COR-L47 (cell line): ENCODE results near the gene BCAS3.
"Not testable (repeated sequence)": the region's sequence is repeated elsewhere in the genome, so short reads cannot be mapped to it uniquely, and the experiment has no call there.

Source experiments
- DNase-seq: peaks from one replicate; lab custom pipeline; 2025; lab: John Stamatoyannopoulos, UW

Gene BCAS3

DNA sequence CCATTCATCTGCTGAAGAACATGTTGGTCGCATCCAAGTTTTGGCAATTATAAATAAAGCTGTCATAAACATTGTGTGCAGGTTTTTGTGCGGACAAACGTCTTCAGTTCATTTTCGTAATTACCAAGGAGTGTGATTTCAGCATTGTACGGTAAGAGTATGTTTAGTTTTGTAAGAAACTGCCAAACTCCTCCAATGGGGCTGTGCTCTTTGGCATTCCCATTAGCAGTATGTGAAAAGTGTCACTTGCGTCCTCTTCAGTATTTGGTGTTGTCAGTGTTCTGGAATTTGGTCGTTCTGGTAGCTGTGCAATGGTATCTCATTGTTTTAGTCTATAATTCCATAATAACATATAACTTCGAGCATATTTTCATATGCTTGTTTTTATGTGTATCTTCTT, 120.9 kb downstream of the BCAS3 start:
- DNase-seq, result no peak

DNA sequence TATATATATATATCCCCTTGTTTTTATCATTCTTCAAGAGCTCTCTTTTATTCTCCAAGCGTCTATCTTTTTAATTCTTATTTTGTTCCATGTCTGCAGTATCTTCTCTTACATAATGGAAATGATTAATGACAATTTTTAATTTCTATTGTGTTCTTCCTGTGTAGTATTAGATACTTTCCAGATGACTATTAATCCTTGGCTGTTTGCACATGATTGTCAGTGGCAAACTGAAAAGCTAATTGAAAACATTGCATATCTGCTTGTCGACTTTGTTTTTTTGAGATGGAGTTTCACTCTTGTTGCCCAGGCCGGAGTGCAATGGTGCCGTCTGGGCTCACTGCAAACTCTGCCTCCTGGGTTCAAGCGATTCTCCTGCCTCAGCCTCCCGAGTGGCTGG, 124.7 kb downstream of the BCAS3 start:
- DNase-seq, result no peak

DNA sequence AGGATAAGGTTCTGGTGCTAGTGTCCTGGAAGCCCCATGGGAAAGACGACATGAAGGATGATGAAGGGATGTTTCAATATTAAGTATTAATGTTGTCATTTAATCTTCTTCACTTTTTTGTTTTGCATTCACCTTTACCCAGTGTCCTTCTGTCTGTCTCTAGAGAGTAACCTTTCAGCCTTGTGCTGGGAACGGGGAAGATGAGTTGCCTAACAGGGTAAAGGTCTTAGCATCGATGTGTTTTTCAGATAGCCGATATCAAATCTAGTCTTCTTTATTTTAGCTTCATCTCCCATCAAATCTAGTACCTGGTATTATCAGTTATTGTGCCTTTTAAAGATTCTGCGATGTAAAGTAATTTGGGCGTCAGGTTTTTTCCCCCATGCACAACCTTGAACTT, 125.4 kb downstream of the BCAS3 start:
- no peak for DNase-seq

DNA sequence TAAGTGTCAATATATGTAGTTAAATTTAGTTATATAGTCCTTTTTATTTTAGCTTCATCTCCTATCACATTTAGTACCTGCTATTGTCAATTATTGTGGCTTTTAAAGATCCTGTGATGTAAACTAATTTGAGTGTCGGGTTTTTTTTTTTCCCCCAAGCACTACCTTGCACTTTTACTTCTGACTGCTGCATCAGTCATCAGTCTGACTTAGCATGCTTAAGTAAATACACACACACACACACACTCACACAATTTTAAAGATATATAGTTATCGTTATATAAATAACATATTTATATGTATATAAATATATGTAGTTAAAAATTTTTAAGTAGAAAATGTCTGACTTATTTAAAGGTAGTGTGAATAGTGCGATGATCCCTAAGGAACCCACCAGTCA, 127.2 kb downstream of the BCAS3 start:
- DNase-seq, result no peak

DNA sequence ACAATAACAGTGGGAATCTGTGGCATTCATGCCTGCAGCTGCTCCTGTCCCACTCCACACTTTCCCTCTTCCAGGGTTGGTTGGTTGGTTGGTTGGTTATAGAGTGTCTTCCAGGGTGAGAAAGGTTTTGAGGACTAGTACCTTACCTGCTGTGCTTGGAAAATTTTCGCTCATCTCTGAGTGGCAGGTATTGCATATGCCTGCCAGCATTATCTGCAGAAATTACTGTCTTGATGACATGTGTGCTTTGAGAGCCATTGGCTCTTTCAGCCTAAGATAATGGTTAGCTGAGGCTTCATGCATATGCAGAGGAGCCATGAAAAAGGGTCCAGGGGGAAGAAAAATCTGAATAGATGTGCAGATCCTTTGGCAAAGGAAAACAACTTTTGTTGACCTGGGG, 131.8 kb downstream of the BCAS3 start:
- DNase-seq, result no peak

DNA sequence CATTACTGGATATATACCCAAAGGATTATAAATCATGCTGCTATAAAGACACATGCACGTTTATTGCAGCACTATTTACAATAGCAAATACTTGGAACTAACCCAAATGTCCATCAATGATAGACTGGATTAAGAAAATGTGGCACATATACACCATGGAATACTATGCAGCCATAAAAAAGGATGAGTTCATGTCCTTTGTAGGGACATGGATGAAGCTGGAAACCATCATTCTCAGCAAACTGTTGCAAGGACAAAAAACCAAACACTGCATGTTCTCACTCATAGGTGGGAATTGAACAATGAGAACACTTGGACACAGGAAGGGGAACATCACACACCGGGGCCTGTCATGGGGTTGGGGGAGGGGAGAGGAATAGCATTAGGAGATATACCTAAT, 137.3 kb downstream of the BCAS3 start:
- DNase-seq, result not testable (repeated sequence)

DNA sequence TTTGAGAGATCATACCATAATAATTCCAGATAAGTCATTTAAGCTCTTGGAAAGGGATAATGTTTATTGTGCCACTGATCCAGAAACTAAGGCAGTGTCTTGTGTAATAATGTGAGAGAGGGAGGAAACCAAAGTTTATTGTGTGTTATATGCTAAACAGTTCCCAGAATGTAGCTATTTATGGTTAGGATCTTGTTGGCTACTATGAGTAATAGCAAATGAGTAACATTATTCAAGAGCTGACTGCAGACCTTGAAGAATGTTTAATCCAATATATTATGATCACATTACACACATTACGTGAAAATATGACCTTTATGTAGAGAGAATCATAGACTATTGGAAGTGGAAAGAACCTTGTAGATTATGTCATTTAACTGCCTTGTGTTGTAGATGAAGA, 139.5 kb downstream of the BCAS3 start:
- no peak for DNase-seq

DNA sequence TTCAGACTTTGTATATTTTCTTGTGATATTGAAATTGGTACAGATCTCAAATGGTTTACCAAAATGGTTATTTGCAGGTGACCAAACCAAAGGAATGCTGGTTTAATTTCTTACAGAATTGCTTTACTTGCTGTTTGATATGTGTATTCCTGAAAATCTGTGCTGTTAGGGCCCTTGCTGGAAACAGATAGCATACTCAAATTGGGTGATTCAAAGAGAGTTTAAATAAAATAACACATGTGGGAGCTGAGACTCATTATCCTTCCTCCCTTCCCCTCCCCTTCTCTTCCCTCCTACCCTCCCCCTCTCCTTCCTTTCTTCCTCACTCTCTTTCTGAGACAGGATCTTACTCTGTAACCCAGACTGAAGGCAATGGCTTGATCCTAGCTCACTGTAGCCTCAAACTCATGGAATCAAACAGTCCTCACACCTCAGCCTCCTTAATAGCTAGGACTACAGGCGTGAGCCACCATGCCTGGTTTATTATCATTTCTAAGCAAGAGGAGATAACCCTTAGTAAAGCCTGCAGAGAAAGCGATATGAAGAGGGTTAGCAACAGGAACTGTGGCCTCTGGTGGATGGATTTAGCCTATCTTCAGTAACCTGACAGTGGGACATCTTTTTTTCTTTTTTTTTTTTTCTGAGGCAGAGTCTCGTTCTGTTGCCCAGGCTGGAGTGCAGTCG, 141.9 kb downstream of the BCAS3 start:
- no peak for DNase-seq

DNA sequence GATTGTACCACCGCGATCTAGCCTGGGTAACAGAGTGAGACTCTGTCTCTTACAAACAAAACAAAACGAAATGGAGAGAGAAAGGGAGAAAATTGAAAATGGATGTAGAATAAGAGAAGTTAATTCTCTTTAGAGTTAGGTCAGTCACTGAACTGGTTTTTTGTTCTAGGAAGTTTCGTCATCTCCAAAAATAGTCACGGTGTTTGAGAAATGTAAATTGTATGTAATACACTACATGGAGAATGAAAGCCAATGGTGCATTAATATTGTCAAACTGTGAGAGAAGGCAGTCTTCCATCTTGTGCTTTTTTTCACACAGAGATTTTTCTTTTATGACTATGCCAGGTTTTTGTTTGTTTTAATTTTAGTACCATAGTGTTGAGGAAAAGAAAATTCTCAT, 145.9 kb downstream of the BCAS3 start:
- DNase-seq, result no peak

DNA sequence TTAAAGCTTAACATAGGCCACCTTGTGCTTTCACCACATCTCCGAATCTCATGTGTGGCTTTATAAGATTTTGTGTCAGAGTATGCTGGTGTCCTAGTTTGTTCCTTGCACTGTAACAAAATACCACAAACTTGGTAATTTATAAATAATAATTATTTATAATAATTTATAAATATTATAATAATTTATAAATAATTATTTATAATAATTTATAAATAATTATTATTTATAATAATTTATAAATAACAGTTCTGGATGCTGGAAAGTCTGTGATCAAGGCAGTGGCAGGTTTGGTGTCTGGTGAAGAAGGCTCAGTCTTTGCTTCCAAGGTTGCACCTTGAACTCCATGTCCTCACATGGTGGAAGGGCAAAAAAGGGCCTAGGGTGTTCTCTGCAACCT, 147.7 kb downstream of the BCAS3 start:
- no peak for DNase-seq

DNA sequence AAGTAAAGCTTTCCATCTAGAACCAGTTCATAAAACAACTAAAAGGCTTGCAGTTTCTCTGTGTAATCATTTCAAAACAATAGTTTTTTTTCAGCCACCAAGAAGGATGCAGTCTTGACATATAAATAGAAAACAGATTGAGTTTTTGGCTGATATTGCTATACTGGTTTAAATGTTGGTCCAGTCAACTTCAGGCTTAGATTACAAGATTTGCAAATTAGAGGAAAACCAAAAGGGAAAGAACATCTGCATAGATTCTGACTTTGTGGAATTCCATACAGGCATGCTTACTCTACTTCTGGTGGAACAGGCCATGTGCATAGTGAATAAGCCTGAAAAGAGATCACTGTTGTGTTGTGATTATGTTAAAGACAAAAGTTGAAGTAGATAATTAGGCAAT, 150.3 kb downstream of the BCAS3 start:
- DNase-seq, result no peak

DNA sequence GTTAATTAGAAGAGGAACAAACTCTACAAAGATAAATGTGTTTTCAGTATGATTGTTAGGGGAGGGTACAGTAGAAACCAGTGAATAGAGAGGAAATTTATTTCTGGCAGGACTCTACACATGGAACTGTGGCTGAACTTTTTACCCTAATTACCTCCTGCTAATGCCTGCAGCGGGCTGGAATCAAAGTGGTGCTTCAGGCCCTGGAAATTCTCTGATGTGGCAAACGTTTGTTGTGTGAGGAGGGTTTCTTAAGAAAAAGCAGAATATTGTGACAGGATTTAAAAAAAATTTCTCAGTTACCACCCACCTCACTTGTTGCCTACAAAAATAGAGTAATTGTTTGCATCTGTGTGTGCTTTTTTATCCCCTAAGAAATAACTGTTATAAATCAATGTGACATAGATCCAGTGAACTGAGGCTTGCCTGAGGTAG, 154.5 kb downstream of the BCAS3 start:
- DNase-seq, result no peak

DNA sequence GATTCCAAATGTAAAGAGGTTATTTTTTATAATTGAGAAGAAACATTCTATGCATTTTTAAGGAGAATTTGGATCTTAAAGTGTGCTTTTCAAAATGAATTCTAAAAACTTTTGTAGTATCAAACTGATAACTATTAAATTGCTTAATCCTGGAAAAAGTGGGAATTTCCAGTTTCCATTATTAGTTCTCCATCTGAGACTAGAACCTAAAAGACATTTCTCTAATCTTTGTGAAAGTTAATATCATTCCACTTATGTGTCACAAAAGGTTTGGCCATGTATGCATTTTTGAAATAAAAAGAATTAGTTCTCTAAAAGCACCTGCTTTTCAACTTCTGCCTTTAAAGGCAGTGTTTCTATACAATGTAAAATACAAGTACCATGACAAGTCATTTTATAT, 155.0 kb downstream of the BCAS3 start:
- no peak for DNase-seq

DNA sequence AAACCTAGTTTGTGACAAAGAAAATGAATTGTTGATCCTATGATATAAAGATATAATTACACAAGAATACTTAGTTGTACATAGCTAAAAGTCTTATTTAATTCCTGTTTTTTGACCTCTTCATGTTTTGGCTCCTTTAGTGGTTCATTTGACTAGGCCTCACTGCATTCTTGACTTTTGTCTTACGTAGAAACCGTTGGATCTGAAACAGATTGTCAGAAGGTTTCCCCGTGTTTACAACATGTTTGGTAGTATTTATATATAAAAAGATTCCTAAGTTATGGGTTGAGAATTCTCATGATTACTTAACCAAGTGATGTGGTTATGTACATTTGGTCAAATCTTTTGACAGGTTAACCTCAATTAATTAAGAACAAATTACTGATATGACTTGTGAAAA, 162.8 kb downstream of the BCAS3 start:
- no peak for DNase-seq

DNA sequence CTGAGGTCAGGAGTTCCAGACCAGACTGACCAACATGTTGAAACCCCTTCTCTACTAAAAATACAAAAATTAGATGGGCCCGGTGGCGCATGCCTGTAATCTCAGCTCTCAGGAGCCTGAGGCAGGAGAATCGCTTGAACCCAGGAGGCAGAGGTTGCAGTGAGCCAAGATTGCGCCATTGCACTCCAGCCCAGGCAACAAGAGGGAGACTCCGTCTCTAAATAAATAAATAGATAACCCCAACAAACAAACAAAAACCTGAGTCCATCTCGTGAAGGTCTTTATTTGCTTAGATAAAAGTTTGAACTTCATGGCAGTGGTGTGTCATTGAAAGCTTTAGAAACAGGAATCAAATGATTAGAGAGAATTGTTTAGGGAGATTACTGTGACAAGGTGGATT, 167.4 kb downstream of the BCAS3 start:
- no peak for DNase-seq

DNA sequence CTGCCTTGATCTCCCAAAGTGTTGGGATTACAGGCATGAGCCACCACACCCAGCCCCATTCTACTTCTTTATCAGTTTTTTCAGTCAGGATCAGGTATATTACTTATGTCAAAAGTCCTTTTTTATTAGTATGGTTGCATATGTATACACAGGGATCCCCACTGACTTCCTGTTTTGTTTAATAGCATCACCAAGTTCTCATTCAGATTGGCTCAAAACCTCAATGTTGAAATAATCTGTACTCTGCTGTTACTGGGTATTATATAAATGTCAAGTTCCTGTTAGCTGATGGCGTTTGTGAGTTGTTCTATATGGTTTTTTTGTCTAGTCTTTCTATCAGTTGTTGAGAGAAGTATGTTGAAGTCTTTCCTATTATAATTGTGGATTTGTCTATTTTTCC, 168.5 kb downstream of the BCAS3 start:
- DNase-seq, result no peak

DNA sequence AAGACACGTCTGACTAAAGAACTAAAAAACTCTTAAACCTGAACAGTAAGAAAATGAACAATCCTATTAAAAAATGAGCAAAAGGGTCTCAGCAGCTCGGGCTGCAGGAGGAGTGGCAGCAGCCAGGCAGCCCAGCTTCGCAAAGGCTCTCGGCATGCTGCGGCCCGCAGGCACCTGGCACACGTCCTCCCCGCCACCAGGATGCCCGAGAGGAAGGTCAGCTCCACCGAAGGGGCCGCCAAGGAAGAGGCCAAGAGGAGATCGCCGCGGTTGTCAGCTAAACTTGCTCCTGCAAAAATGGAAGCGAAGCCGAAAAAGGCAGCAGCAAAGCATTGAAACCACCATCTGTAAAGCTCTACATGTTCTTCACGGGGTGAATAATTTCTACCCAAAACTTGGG, 173.5 kb downstream of the BCAS3 start:
- DNase-seq, result no peak

DNA sequence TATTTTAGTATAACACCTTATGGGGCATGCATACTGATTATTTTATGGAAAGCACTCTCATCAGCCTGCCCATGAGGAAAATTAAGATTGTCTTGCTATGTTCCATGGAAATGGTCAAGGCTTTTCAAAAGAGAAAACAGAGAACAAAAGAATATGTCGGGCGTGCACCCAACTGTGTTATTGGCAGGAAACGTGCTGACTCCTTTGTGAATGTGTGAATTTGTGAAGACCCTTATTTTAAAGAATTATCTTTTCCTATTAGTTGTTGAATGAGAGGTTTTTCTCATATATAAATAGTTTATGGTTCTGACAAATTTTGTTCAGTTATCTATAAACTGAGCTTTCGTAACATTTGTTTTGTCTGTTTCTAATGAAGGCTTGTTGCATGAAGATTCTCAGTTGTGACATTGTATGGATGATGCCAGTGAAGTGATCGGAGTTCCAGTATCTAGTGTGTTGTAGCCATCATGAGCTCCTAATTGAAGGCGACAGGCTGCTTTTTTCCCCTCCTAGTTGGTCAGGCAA, 180.0 kb downstream of the BCAS3 start:
- no peak for DNase-seq

DNA sequence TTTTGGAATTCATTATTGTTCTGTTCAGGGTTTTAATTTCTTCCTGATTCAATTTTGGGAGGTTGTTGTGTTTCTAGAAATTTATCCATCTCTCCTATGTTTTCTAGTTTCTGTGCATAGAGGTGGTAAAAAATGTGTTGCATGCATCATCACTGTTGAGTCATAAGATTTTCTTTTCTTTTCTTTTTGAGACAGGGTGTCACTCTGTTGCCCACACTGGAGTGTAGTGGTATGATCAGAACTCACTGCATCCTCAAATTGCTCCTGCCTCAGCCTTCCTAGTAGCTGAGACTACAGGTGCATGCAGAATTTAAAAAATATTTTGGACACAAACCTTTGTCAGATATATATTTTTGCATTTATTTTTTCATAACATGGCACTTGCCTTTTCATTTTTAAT, 184.8 kb downstream of the BCAS3 start:
- DNase-seq, result no peak

DNA sequence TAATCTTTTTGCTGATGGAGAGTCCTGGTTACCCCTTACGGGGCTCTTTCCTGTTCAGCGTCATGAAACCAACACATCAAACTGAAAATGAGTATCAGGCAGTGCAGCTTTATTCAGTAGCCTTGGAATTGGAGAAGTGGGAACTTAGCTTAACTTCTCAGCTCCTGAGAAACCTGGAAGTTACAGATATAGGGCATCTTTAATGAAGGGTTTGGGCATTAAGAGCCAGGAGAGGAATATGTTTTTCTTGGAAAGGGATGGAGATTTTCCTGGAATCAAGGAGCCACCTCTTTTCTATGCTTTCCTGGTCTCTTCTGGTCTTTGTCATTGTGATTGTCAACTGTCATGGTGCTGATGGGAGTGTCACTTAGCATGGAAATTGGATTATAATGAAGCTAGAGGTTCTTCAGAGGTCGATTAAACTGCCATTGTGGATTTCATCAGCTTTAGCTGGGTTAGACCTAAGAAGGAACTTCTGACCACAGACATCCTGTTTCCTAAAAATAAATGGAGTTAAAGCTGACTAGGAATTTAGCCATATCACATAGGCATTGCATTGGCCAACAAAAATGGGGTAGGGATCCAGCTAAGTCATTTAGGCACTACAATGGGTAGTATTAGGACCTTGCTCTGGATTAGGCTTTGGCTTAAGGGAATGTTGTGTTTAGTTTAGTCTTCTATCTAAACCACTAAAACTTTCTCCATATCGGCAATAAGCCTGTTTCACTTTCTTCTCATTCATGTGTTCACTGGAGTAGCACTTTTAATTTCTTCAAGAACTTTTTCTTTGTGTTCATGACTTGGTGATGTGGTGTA, 186.4 kb downstream of the BCAS3 start:
- no peak for DNase-seq

DNA sequence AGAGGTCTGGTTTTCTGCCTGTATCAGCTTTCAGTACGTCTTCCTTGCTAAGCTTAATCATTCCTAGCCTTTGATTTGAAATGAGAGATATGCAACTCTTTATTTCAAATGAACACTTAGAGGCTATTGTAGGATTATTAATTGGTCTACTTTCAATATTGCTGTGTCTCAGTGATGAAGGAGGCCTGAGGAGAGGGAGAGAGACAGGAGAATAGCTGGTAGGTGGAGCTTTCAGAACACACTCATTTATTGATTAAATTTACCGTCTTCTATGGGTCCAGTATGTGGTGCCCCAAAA, 187.0 kb downstream of the BCAS3 start:
- DNase-seq, result no peak

DNA sequence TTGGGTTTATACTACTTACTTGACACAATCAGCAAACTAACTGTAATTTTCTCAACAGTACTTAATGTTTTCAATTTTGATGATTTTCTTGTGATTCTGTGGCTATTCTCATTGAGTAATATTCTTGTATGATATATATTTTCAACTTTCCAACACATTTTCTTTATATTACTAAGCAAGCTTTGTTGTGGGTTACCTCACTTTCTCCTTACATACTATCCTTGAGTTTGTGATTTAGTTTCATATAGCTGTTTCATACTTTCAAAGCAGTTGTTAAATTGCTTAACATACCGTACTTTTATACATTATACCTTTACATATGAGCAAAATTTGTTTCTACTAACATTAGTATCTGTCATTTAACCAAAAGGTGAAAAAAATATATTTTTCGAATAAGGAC, 197.1 kb downstream of the BCAS3 start:
- no peak for DNase-seq

DNA sequence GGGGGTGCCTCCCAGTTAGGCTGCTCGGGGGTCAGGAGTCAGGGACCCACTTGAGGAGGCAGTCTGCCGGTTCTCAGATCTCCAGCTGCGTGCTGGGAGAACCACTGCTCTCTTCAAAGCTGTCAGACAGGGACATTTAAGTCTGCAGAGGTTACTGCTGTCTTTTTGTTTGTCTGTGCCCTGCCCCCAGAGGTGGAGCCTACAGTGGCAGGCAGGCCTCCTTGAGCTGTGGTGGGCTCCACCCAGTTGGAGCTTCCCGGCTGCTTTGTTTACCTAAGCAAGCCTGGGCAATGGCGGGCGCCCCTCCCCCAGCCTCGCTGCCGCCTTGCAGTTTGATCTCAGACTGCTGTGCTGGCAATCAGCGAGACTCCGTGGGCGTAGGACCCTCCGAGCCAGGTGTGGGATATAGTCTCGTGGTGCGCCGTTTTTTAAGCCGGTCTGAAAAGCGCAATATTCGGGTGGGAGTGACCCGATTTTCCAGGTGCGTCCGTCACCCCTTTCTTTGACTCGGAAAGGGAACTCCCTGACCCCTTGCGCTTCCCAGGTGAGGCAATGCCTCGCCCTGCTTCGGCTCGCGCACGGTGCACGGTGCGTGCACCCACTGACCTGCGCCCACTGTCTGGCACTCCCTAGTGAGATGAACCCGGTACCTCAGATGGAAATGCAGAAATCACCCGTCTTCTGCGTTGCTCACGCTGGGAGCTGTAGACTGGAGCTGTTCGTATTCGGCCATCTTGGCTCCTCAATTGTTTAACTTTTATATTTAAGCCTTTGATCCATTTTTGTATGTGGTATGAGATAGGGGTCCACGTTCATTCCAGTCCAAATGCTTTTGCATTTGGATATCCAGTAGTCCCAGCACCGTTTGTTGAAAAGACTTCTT, 209.3 kb downstream of the BCAS3 start:
- DNase-seq, result not testable (repeated sequence)
